GF-D8 (cell line): Measurements from ENCODE around the gene SLC25A1.
A peak's percentile ranks its signal among the peaks of the same experiment; 100 is the strongest.
"Not testable (repeated sequence)": the region's sequence is repeated elsewhere in the genome, so short reads cannot be mapped to it uniquely, and the experiment has no call there.

Experiments used
- DNase-seq: peaks from one replicate; lab custom pipeline; 2025; lab: John Stamatoyannopoulos, UW

Gene SLC25A1

GRCh38 chr22:19204640-19205039 is 26.1 kb upstream of the SLC25A1 start:
- no peak for DNase-seq

DNA sequence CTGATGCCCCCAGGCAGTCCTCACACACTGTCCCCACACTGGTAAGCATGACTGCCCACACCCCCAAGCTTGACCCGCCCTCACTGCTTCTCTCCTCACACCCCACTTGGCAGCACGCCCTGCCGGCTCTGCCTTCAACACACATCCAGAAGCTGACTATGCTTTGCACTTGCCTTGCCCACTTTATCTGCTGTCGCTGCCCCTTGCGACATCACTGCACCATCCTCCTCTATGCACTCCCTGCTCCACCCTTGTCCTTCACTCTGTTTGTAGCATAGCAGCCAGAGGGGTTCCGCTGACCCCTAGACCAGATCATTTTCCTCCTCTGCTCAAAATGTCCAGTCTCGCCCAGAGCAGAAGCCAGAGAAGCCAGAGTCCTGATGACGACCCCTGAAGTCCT is 25.3 kb upstream of the SLC25A1 start:
- no peak for DNase-seq

DNA sequence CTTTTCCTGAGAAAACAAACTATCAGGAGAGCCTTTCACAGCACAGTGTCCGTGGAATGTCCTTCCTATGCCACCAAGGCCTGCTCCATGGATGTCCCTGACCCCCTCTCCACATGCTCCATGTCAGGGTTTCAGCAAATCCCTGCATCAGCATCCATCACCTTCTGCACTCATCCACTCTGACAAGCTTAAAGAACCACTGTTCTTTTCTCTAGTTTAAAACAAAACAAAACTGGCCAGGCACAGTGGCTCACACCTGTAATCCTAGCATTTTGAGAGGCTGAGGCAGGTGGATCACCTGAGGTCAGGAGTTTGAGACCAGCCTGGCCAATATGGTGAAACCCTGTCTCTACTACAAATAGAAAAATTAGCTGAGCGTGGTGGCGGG is 24.3 kb upstream of the SLC25A1 start:
- DNase-seq: not testable (repeated sequence)

DNA sequence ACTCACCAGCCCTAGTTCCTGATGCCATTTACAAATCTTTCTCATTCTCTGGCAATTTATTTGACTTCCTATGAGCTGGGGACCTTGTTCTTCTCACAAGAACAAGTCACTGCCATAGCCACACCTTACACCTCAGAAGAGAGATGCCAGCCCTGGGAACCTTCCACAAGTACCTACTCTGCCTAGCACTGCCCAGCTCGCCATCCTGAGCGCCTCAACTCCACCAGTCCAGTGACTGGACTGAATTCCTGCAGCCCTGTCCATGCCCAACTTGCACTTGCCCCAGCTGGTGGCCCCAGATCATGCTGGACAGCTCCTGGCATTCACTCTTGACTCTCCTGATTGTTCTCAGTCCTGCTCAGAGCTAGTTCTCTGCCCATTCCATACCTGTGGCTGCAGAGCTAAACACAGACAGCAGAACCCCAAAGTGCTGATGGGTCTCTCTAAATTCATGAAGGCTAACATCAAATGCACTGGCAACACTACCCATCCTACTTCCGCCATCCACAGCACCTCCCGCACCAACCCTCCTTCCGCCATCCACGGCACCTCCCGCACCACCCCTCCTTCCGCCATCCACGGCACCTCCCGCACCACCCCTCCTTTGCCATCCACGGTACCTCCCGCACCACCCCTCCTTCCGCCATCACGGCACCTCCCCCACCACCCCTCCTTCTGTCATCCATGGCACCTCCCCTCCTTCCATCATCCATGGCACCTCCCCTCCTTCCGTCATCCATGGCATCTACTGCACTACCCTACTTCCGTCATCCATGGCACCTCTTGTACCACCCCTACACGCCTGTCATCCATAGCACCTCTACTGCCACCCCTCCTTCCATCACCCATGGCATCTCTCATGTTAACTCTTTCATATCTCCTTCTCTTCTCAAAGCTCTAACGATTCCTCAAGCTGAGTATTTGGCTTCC is 23.6 kb upstream of the SLC25A1 start:
- no peak for DNase-seq

DNA sequence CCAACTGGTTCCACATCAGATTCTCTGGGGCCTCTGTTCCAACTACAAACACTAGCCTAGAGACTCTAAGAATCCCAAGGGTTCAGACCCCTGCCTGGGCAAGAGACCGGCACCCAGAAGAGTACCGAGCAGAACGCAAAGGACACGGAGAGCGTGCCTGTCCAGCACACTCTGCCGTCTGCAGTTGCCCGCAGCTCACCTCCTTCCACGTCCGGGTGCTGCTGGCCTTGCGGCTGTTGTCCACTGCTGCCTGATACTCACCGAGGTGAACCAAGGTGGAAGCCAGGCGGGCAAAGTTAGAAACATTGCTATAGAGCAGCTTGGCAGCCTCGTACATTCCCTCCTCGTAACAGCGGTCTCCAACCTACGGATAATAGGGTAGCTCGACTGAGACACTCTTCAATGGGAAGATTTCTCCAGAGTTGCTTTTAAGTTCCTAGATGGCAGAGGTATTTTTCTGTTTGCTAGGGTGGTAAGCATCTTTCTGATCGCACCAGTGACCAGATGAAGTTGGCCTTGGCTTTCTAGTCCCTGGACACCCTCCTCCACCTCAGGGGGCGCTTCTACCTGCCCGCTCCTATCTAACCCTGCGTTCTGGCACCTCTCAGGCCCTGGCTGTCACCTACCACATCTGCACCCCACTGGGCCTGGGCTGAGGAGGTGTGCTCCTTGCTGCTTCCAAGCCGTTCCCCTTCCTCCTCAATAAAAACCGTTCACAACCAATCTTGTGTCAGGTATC is 22.8 kb upstream of the SLC25A1 start:
- DNase-seq: no peak

DNA sequence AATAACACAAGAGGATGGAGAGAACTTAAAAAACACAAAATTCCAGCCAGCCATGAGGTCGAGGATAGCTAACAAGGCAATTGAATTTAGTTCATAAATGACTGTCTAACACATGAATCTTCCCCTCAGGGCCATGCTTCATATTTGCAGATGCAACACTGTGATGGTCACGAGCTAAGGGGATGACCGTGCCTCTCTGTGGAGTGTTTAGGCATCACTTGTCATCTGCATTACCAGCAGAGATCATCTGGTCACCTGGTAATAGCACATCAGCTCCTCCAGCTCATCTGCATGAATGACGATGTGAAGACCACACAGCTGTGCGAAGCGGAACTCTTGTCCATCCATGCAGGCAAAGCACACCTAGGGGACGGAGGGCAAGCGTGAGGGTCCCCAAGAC is 20.9 kb upstream of the SLC25A1 start:
- DNase-seq: no peak

DNA sequence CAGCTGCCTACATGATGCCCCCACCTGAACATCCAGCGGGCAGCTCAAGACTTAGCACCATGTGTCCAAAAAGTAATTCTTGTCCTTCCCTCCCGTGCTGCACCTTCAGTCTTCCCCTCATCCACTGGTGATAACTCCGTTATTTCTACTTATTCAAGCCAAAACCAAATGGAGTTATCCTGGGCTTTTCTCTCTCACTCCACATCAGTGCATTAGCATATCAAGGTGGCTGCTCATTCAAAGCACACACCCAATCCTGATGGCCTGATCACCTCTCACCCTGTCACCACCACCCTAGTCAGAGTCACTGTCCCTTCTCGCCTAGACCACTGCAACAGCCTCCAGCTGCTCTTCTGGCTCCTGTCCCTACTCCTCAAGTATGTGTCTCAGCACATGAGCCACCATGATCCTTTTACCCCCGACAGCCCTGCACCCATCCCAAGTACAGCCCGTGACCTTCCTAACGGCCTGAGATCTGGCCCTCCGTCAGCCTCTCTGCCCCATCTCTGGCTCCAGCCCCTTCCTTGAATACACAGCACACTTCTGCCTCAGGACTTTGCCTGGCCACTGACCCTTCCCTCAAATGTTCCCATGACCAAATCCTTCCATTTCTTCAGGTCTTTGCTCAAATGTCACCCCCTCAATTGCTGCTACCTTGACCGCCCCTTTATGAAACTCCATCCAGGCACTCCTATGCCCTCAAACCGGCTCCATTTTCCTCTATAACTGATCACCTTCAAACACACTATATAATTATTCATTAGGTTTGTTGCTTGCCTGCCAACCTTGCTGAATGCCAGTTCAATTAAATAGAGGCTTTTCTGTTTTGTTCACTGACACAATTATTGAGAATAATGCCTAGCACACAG is 19.7 kb upstream of the SLC25A1 start:
- DNase-seq: no peak

DNA sequence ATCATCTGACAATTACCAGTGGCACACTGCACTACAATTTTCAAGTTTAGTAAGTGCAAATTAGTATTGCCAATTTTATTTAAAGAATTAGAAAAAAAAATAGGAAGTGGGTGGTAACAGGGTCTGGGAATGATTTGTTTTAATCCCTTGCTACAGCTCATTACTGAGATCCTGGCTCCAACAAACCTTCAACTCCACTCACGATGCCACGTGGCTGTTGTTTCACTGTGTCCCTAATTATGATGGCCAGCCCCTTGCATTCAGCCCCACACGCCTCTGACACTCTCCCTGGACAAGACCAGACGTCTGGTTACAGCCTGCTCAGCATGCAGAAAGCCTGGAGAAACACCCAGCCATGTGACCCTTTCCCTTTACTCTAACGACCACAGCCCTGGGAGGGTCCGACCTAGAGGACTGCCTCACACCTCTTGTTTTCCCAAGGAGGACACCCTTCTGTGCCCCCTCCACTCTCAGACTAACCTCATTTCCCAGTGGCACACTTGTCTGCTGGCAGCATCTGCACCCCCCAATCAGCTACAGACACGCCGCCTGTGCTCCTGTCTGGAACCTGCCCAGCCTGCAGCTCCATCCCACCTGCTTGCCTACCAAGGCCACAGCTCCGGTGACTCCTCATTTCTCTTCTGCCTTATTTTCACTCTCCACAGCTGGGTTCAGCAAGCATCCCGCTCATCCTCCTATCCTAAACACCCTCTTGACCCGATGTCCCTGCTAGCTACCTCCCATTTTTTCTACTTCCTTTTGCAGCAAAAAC is 18.5 kb upstream of the SLC25A1 start:
- DNase-seq: no peak

GRCh38 chr22:19195796-19196731 is 17.5 kb upstream of the SLC25A1 start:
- no peak for DNase-seq

GRCh38 chr22:19194766-19195536 is 16.4 kb upstream of the SLC25A1 start:
- no peak for DNase-seq

GRCh38 chr22:19193879-19194278 is 15.3 kb upstream of the SLC25A1 start:
- DNase-seq: no peak

DNA sequence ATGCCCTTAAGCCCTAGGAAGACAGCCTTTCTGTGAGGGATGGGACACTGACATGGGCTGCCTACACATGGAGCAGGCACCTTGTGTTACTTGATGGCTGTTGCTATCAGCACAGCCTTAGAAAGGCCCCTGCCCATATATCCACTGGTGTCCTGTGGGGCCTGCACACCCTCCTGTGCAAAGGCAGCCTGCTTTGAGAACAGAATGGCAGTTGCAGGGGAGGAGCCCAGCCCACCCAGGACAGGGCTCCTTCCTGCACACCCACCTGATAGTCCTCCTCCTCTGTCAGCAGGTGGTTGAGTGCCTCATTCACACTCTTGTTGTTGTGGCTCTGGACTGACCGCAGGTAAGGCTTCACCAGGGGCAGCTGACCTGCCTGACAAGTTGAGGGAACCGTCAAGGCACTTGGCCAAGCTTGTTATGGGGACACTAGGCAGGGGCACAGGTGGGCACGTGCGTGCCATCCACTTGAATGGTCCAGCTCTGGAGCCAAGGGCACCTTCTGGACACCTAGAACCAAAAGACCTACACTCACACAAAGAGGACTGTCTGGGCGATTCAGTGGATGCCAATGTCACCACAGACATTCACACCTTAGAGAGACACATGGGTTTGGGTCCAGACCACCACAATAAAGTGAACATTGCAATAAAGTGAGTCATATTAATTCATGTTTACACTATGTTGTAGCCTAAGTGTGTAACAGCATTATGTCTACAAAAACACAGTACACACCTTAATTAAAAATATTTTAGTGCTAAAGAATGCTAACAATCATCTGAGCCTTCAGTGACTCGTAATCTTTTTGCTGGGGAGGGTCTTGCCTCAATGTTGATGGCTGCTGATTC is 9.4 kb upstream of the SLC25A1 start:
- no peak for DNase-seq

- no peak for DNase-seq
These were observed 5.9 kb upstream of the SLC25A1 start for GRCh38 chr22:19184276-19184997.

DNA sequence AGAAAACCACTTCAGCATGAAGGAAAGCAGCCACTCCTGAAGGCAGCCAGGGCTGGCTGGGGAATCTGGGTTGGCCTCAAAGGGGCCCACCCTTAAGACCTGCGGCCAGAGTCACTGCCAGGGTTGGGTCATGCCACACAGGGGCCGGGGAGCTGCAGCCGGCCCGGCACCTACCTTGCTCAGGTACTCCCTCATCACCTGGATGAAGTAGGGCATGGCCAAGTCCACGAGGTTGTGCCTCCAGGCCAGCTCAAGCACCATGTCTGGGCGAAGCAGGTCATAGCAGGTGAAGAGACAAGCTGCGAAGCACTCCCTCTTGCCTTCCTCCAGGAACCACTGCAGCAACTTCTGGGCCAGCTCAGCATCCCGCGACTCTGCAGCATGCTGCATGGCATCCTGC is 4.7 kb upstream of the SLC25A1 start:
- DNase-seq: no peak

DNA sequence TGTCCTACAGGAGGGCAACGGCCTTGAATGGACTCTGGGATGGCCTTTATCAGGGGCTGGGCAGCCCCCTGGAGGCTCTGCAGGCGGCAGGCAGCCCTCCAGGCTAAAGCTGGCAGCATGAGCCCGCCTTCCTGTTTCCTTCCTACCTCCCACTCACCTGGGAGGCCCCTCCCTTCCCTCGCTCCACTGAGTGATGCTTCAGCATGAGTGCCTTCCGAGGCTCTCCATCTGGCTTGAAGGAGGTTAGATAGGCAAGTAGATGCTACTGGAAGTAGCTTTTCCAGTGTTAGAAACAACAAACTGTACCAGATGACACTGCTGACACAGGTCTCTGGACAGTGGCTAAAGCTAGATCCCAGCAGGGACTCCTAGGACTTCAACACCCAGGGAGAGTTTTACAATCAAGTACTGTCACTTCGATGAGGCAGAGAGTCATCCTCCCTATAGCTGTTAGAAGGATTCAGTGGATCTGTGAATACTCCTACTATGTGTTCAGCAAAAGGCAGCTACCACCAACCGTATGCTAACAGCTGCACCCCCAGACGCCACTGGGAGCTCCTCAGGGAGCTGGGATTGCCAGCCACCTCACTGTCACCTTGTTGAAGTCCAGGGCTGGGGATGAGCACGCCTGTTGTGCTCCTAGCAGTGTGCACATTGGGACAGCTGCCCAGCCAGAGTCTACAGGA is 4.1 kb upstream of the SLC25A1 start:
- no peak for DNase-seq

GRCh38 chr22:19181786-19182471 is 3.4 kb upstream of the SLC25A1 start:
- DNase-seq: peak; percentile 3
